Raji (cell line): ENCODE measurements around the gene TK2.

Experiments used
- POLR2A ChIP-seq: IDR thresholded peaks from 2 replicates; pipeline ENCODE4 v1.6.1; 2011; ENCODE audit warnings: low read depth, low read length, control low read depth; ENCODE audit not compliant: insufficient read depth

Gene TK2

GRCh38 chr16:66476328-66477027, 73.4 kb downstream of the TK2 start:
- TF ChIP-seq POLR2A, result peak; percentile 30; the same call in 1 of the 2 replicates

DNA sequence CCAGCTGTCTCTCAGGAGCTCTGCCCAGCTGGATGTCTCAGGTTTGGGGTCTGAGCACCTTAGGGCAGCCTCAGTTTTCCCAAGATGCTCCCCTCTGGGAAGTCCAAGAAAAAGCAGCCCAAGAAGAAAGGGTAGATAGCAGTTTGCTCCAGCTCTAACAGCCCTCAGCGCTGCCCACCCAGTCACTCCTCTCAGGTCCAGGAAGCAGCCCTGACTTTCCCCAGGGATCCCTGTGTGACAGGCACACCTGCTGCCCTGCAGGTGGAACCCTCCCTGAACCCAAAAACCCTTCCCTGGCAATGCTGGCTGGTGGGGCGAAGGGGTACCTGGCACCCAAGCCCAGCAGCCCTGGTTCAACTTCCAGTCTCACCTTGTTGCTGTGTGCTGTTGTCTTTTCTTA, 74.7 kb downstream of the TK2 start:
- no peak for TF ChIP-seq POLR2A

DNA sequence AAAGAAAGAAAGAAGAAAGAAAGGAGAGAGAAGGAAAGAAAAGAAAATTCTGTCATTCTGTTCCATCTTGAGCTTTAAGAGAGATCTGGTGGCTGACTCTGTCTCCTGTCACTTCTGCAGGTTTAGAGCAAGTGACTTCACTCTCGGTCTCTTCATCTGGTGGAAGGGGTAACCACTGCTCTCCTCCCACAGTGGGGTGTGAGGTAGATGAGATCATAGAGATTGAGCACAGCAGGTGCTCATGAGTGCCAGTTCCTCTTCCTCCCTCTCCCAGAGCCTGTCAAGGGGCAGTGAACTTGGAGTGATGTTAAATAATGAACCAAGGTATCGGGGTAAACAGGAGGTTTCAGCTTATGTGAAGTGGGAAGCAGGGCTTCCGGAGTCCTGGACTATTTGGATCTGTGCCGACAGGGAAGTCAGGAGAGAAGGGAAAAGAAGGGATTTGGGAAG, 75.1 kb downstream of the TK2 start:
- no peak for TF ChIP-seq POLR2A

GRCh38 chr16:66473654-66474519, 76.0 kb downstream of the TK2 start:
- TF ChIP-seq POLR2A, result no peak

DNA sequence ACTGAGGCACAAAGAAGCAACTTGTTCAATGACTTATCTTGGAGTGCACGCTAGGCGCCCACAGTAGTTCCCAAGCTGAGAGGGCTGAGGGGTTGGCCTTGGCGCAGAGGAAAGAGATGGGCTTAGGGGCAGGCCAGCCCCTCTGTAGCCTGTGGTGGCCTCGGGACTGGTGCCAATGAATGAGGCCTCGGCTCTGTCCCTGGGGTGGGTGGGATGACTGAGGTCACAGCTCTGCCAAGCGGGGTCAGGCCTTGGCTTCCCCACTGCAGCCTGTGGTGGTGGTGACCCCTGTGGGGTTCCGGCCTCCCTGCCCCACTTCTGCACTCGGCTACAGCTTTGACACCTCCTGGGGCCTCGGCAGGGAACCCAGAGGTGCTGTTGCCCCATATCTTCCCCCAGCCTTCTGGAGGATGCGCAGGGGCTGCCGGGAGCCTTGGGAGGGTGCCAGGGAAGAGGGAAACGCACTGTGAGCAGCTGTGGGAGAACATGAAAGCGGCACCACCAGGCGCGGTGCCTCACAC, 76.8 kb downstream of the TK2 start:
- no peak for TF ChIP-seq POLR2A

GRCh38 chr16:66471716-66472393, 78.1 kb downstream of the TK2 start:
- TF ChIP-seq POLR2A, result no peak

DNA sequence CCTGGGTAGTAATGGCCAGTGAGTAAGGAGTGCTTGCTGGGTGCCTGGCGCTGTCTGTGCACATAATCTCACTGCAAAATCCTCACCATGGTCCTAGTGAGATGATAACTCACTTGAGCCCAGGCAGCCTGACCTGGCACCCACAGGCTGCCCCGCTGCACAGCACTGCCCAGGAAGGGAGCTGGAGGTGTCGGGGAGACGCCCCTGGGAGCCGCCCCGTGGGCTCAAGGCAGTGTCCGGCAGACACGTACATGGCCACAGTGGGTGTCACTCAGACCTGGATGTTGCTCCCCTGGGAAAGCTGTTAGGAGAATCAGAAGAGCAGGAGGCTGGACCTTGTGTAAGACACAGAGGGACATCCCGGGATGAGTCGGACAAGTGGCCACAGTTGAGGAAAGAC, 78.7 kb downstream of the TK2 start:
- TF ChIP-seq POLR2A, result no peak

DNA sequence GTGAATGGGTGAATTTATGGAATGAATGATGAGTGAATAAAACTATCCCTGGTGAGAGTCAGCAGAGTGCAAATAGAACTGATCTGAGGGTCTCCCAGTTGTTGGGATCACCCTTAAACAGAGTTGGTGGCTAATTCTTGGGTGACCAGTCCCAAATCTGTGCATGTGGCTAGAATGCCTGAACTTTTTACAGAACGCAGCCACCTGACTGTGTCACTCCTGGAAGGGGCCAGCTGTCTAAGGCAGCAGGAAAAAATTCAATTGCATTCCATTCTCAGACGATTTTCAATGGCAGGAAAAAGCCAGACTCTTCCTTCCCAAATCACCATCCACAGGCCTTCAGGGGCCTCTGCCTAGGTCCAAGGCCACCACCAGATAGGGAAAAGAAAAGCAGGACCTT, 79.4 kb downstream of the TK2 start:
- TF ChIP-seq POLR2A, result no peak

- TF ChIP-seq POLR2A, result no peak
These were observed 79.9 kb downstream of the TK2 start for GRCh38 chr16:66469947-66470546.

- TF ChIP-seq POLR2A, result no peak
These were observed 80.5 kb downstream of the TK2 start for GRCh38 chr16:66469291-66469946.

DNA sequence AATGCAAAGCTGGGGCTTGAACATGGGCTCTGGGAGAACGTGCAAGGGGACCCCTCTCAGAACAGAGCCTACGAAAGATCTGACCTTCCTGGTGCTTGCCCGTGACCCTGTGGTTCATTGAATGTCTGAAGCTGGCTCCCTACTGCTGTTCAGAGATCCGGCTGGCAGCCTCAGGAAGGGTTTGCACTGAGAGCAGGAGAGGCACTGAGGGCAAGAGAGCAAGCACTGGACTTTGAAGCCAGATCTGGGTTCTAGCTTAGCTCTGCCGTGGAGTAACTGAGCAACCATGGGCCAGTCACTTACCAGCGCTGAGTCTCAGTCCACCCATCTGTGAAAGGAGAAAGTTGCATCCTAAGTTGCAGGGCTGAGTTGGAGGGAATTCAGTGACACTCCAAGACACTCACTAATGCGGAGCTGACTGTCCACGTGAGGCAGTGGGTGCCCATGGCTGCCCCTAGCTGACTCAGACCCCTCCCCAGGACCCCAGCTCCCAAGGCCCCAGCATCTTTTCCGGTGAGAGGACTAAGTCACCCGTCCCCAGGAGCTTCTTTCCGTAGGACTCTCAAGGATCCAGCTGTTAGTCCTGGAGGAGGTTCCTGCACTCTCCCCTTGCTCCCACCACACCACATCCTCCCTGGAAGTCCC, 81.5 kb downstream of the TK2 start:
- no peak for TF ChIP-seq POLR2A

DNA sequence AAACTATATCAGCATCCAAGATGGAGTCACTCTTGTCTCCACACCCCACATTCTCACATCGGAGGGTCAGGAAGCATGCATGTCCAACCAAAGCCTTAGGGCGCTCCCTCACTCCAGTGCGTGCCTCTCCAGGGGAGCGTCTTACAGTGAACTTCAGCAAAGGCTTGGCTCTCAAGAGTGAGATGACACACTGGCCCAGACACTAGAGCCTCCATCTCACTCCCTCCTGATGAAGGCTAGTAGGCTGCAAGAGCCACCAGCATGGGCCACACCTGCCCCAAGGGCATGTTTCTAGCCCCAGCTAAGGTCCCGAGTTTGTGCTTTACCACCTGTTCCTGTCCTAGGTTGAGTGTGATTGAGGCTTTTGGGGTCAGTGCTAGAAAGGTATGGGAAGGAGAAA, 82.3 kb downstream of the TK2 start:
- TF ChIP-seq POLR2A, result no peak

GRCh38 chr16:66462912-66463311, 87.0 kb downstream of the TK2 start:
- no peak for TF ChIP-seq POLR2A

DNA sequence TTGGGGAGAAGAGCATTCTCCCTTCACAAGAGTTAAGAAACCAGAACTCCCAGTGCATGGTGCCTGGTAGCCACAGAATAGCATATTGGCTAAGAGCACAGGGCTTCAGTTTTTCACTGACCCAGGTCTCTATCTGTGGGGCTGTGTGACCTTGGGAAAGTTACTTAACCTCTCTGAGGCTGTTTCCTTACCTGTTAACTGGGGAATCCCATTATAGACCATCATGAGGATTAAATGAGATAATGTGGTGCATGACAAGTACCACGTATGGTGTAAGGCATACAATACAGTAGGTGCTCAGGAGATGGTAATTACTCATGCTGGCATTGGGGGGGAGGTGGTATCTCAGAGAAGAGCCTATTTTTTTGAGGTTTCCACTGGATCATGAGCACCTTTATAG, 89.2 kb downstream of the TK2 start:
- no peak for TF ChIP-seq POLR2A

- TF ChIP-seq POLR2A, result no peak
These were observed 90.0 kb downstream of the TK2 start for GRCh38 chr16:66459878-66460277.

DNA sequence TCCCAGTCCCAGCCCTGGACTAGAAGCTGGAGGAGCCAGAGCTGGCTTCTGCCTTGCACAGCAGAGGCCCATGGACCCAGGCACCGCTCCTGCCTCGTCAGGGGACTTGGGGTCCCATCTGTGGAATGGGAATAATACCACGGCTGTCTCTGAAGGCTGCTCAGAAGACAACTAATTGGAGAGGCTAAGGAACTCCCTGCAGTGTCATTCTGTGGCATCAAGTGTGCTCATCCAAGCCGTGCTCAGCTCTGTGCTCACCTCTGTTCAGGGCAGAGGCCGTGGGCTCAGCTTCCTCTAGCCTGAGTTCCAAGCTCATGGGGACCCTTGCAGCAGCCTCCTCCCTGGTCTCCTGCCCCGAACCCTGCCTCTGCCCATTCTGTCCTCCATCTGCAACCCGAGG, 91.1 kb downstream of the TK2 start:
- TF ChIP-seq POLR2A, result no peak
